NCI-H2196 (cell line): ENCODE measurements around the gene SHISA6.

Experiments
- DNase-seq: peaks from one replicate; lab custom pipeline; 2025; ENCODE audit not compliant: unreplicated experiment; lab: John Stamatoyannopoulos, UW

The SHISA6 gene

GRCh38 chr17:11438673-11439072 is 197.7 kb downstream of the SHISA6 start:
- no peak for DNase-seq

GRCh38 chr17:11441004-11441403 is 200.0 kb downstream of the SHISA6 start:
- no peak for DNase-seq

GRCh38 chr17:11446316-11446715 is 205.3 kb downstream of the SHISA6 start:
- DNase-seq = no peak

GRCh38 chr17:11454096-11454495 is 213.1 kb downstream of the SHISA6 start:
- DNase-seq = no peak

- DNase-seq = no peak
Observed at GRCh38 chr17:11458279-11458678, 217.3 kb downstream of the SHISA6 start.

GRCh38 chr17:11459861-11460331 is 218.9 kb downstream of the SHISA6 start:
- no peak for DNase-seq

- DNase-seq = no peak
Observed at GRCh38 chr17:11461993-11462548, 221.1 kb downstream of the SHISA6 start.

GRCh38 chr17:11467639-11468038 is 226.6 kb downstream of the SHISA6 start:
- no peak for DNase-seq

GRCh38 chr17:11485336-11486100 is 244.5 kb downstream of the SHISA6 start:
- DNase-seq = no peak

- no peak for DNase-seq
Observed at GRCh38 chr17:11486101-11486867, 245.3 kb downstream of the SHISA6 start.

- DNase-seq = no peak
Observed at GRCh38 chr17:11486868-11487310, 245.9 kb downstream of the SHISA6 start.

- DNase-seq = no peak
Observed at GRCh38 chr17:11487469-11487868, 246.5 kb downstream of the SHISA6 start.

- no peak for DNase-seq
Observed at GRCh38 chr17:11488407-11488806, 247.4 kb downstream of the SHISA6 start.

- DNase-seq = no peak
Observed at GRCh38 chr17:11490171-11490755, 249.2 kb downstream of the SHISA6 start.

GRCh38 chr17:11492511-11492910 is 251.5 kb downstream of the SHISA6 start:
- no peak for DNase-seq

GRCh38 chr17:11493936-11494335 is 252.9 kb downstream of the SHISA6 start:
- no peak for DNase-seq

- no peak for DNase-seq
Observed at GRCh38 chr17:11495613-11496012, 254.6 kb downstream of the SHISA6 start.

GRCh38 chr17:11499881-11500280 is 258.9 kb downstream of the SHISA6 start:
- DNase-seq = no peak

- no peak for DNase-seq
Observed at GRCh38 chr17:11503308-11504035, 262.5 kb downstream of the SHISA6 start.

GRCh38 chr17:11506635-11507034 is 265.6 kb downstream of the SHISA6 start:
- no peak for DNase-seq

GRCh38 chr17:11511696-11512095 is 270.7 kb downstream of the SHISA6 start:
- no peak for DNase-seq
